ENCODE results near the gene FRMPD4.

- TF ChIP-seq CTCF (IDR thresholded peaks at IDR 0.05): no peak
- no peak for TF ChIP-seq ZFX (IDR thresholded peaks at IDR 0.05; ENCODE audit: borderline replicate concordance)
Measured at GRCh38 chrX:12426420-12426819, 288.1 kb downstream of the FRMPD4 start.

All from 22Rv1 (cell line).